Measurements from ENCODE around the gene GIT1.

GIT1 gene

GRCh38 chr17:29613856-29614255 is 24.4 kb upstream of the GIT1 start:
- POLR2A ChIA-PET, result interaction anchor here (0.6 kb wide), 2 partner anchors 260 to 339 kb away, joined by 3 to 10 read pairs; no protein-coding TSS in a partner anchor
- no peak for TF ChIP-seq CTCF (IDR thresholded peaks at IDR 0.05; ENCODE audit: control extremely low read depth, extremely low read depth, low read depth, missing control alignments)
- CTCF ChIA-PET, result interaction anchor here (0.9 to 6.1 kb wide), 14 partner anchors 10 to 244 kb away, joined by 3 to 172 read pairs (median 7); partner anchors contain the start of genes ABHD15, ANKRD13B and GIT1

GRCh38 chr17:29613352-29613837 is 23.9 kb upstream of the GIT1 start:
- CTCF ChIA-PET, result interaction anchor here (0.6 to 6.1 kb wide), 17 partner anchors 9 to 243 kb away, joined by 3 to 172 read pairs (median 4); partner anchors contain the start of genes ABHD15, ANKRD13B and GIT1
- TF ChIP-seq CTCF (IDR thresholded peaks at IDR 0.05; ENCODE audit: control extremely low read depth, extremely low read depth, low read depth, missing control alignments), result peak; percentile 93
- POLR2A ChIA-PET, result interaction anchor here (0.6 kb wide), 2 partner anchors 260 to 339 kb away, joined by 3 to 10 read pairs; no protein-coding TSS in a partner anchor
- peak; percentile 85 for DNase-seq (ENCODE audit: extremely low spot score)

More at GRCh38 chr17:29613856-29614255, 24.4 kb upstream of the GIT1 start:
- no peak for DNase-seq (ENCODE audit: extremely low spot score)

- POLR2A ChIA-PET, result no interaction called here
- CTCF ChIA-PET, result interaction anchor here (0.6 to 6.1 kb wide), 20 partner anchors 9 to 319 kb away, joined by 3 to 172 read pairs (median 4); partner anchors contain the start of genes ABHD15, ANKRD13B and GIT1
- DNase-seq (ENCODE audit: extremely low spot score), result no peak
- TF ChIP-seq CTCF (IDR thresholded peaks at IDR 0.05; ENCODE audit: control extremely low read depth, extremely low read depth, low read depth, missing control alignments), result no peak
Measured at GRCh38 chr17:29612404-29613280, 23.2 kb upstream of the GIT1 start.

- DNase-seq (ENCODE audit: extremely low spot score), result no peak
- ChIA-PET POLR2A (no interaction called here), CTCF (interaction anchor here (1.1 to 3.2 kb wide), 4 partner anchors 19 to 319 kb away, joined by 3 to 48 read pairs (median 6); partner anchors contain the start of gene ANKRD13B)
- no peak for TF ChIP-seq CTCF (IDR thresholded peaks at IDR 0.05; ENCODE audit: control extremely low read depth, extremely low read depth, low read depth, missing control alignments)
Measured at GRCh38 chr17:29612094-29612403, 22.6 kb upstream of the GIT1 start.

GRCh38 chr17:29611351-29612093 is 22.1 kb upstream of the GIT1 start:
- no peak for TF ChIP-seq CTCF (IDR thresholded peaks at IDR 0.05; ENCODE audit: control extremely low read depth, extremely low read depth, low read depth, missing control alignments)
- CTCF ChIA-PET, result interaction anchor here (1.0 to 3.2 kb wide), 5 partner anchors 19 to 320 kb away, joined by 3 to 48 read pairs (median 5); partner anchors contain the start of gene ANKRD13B
- POLR2A ChIA-PET, result no interaction called here
- no peak for DNase-seq (ENCODE audit: extremely low spot score)

- no peak for TF ChIP-seq CTCF (IDR thresholded peaks at IDR 0.05; ENCODE audit: control extremely low read depth, extremely low read depth, low read depth, missing control alignments)
- CTCF ChIA-PET, result interaction anchor here (1.0 to 4.0 kb wide), 3 partner anchors 7 to 169 kb away, joined by 3 to 30 read pairs (median 6); no protein-coding TSS in a partner anchor
- no peak for DNase-seq (ENCODE audit: extremely low spot score)
- POLR2A ChIA-PET, result interaction anchor here (0.6 kb wide), 1 partner anchor 884 kb away, joined by 11 read pairs; no protein-coding TSS in a partner anchor
Measured at GRCh38 chr17:29610395-29610794, 20.9 kb upstream of the GIT1 start.

Measured in GM10248 (cell line).